Keratinocyte (primary cell): Measurements from ENCODE around the gene TTF1. TPM values are rescaled to one million over a fixed set of nuclear protein-coding genes. Genes with fewer than 3 reads are reported as not detected.

ENCODE experiments used
- DNase-seq: peaks from one replicate; pipeline ENCODE4 v3.0.0-alpha.2; 2011; ENCODE audit warnings: low read depth, missing footprints, low spot score
- FAIRE-seq: peaks from 2 replicates; lab custom pipeline; 2011; peaks lifted over from hg19 to GRCh38; lab: Jason Lieb, UNC
- H2AFZ ChIP-seq: 2 replicates; pipeline ENCODE4 v1.6.0; 2012; ENCODE audit warnings: low read length, control low read depth, inconsistent platforms; ENCODE audit not compliant: control insufficient read depth
- H3K27ac ChIP-seq: 2 replicates; pipeline ENCODE4 v1.5.1; 2011; ENCODE audit warnings: low read length; ENCODE audit not compliant: control insufficient read depth, insufficient read depth
- H3K27me3 ChIP-seq: 3 replicates; pipeline ENCODE4 v1.6.0; 2011; ENCODE audit warnings: low read length; ENCODE audit not compliant: control insufficient read depth, insufficient read depth; ENCODE audit errors: extremely low read depth
- H3K36me3 ChIP-seq, 2 experiments: 2 replicates in 1 of 2; 3 replicates in 1 of 2; pipeline ENCODE4 v1.5.1; 2011; ENCODE audit warnings: low read length in 2 of 2, mild to moderate bottlenecking in 1 of 2; ENCODE audit not compliant: control insufficient read depth in 2 of 2, insufficient read depth in 2 of 2; ENCODE audit errors: extremely low read depth in 1 of 2
- H3K4me1 ChIP-seq: 3 replicates; pipeline ENCODE4 v1.5.1; 2011; ENCODE audit warnings: low read length; ENCODE audit not compliant: control insufficient read depth, insufficient read depth; ENCODE audit errors: extremely low read depth
- H3K4me2 ChIP-seq: 3 replicates; pipeline ENCODE4 v1.6.0; 2011; ENCODE audit warnings: low read depth, low read length; ENCODE audit not compliant: control insufficient read depth, insufficient read depth; ENCODE audit errors: extremely low read depth
- H3K4me3 ChIP-seq, 3 experiments: fragments of 200-600 bp in 1 of 3; sonication (generic) in 1 of 3; 2 replicates in 2 of 3; 3 replicates in 1 of 3; pipeline ENCODE4 v1.5.1; 2011 to 2016; ENCODE audit warnings: low read length in 3 of 3, mild to moderate bottlenecking in 3 of 3, control low read depth in 2 of 3, inconsistent platforms in 1 of 3, low read depth in 1 of 3, mixed read lengths in 1 of 3, mixed run types in 1 of 3, moderate library complexity in 1 of 3; ENCODE audit not compliant: control insufficient read depth in 2 of 3, insufficient read depth in 2 of 3; ENCODE audit errors: extremely low read depth in 1 of 3
- H3K79me2 ChIP-seq: 2 replicates; pipeline ENCODE4 v1.6.0; 2012; ENCODE audit warnings: low read length; ENCODE audit not compliant: control insufficient read depth, insufficient read depth
- H3K9ac ChIP-seq: 3 replicates; pipeline ENCODE4 v1.6.0; 2011; ENCODE audit warnings: low read length; ENCODE audit not compliant: control insufficient read depth, insufficient read depth; ENCODE audit errors: extremely low read depth
- H3K9me1 ChIP-seq: 3 replicates; pipeline ENCODE4 v1.6.0; 2011; ENCODE audit warnings: low read length; ENCODE audit not compliant: control insufficient read depth, insufficient read depth; ENCODE audit errors: extremely low read depth
- H3K9me3 ChIP-seq: 2 replicates; pipeline ENCODE4 v1.5.1; 2012; ENCODE audit warnings: low read depth, low read length; ENCODE audit not compliant: control insufficient read depth
- H4K20me1 ChIP-seq: 3 replicates; pipeline ENCODE4 v1.6.0; 2011; ENCODE audit warnings: low read length; ENCODE audit not compliant: control insufficient read depth, insufficient read depth; ENCODE audit errors: extremely low read depth
- CTCF ChIP-seq, 3 experiments: IDR thresholded peaks in 1 of 3; conservative IDR thresholded peaks in 1 of 3; optimal IDR thresholded peaks in 1 of 3; 2 replicates in 2 of 3; 3 replicates in 1 of 3; pipeline versions ENCODE3 to v1.5.1; 2011; ENCODE audit warnings: low read length in 3 of 3, mild to moderate bottlenecking in 3 of 3, moderate library complexity in 2 of 3, control low read depth in 1 of 3, inconsistent platforms in 1 of 3; ENCODE audit not compliant: insufficient read depth in 2 of 3; ENCODE audit errors: extremely low read depth in 1 of 3
- EZH2 ChIP-seq: IDR thresholded peaks from one replicate; pipeline ENCODE4 v1.6.1; 2012; ENCODE audit warnings: inconsistent platforms, mild to moderate bottlenecking, low read length, moderate library complexity
- dilution Hi-C: fragments of 300-500 bp; cut with MboI; formaldehyde crosslinking; loops from one replicate; pipeline ENCODE4 v1.7.0; 2020; ENCODE audit warnings: low sequenced_read_pairs; ENCODE audit not compliant: extremely low pct_ligation_motif_present
- polyA plus RNA-seq, 5 experiments: library from polyadenylated mRNA; depleted of rRNA in 3 of 5; stranded (reverse) in 3 of 5; stranded (forward) in 1 of 5; unstranded in 1 of 5; fragments of >200 nt; gene quantifications; 1 replicate in 1 of 5; 2 replicates in 3 of 5; 3 replicates in 1 of 5; pipeline versions ENCODE4 v1.2.1 to v1.2.3, GENCODE V29; 2011 to 2012; ENCODE audit warnings: missing spikeins in 2 of 5, low read depth in 1 of 5, low replicate concordance in 1 of 5
- small RNA-seq, 3 experiments: library from RNA; depleted of rRNA; stranded (forward); fragments of <200 nt; gene quantifications; one replicate each; pipeline ENCODE3, GENCODE V24; 2012; ENCODE audit warnings: low read depth in 3 of 3, low replicate concordance in 1 of 3; ENCODE audit not compliant: insufficient read length in 3 of 3

Gene TTF1
- polyA plus RNA-seq, 1 donor (not counting 4 experiments of a cell fraction or from before 2014, with no cell fraction given): 7.2 TPM

GRCh38 chr9:132327537-132327936, 79.1 kb downstream of the TTF1 start:
- no peak for FAIRE-seq
- Histone ChIP-seq H3K36me3 (peaks cover 7 to 62% of the 10 kb centered on the region in 2 experiments), H4K20me1 (peaks cover 5% of the 10 kb centered on the region), H3K9ac (no peak overlapping the region), H3K9me3 (no peaks in the 10 kb centered on the region), H3K4me1 (no peaks in the 10 kb centered on the region), H2AFZ (no peak overlapping the region), H3K4me2 (no peak overlapping the region), H3K27ac (no peak overlapping the region), H3K27me3 (no peaks in the 10 kb centered on the region), H3K4me3 (no peak overlapping the region), H3K79me2 (peaks cover 7% of the 10 kb centered on the region), H3K9me1 (peaks cover 2% of the 10 kb centered on the region)
- no peak for DNase-seq
- no peak for TF ChIP-seq CTCF (optimal IDR thresholded peaks at IDR 0.05 in 1 of 3, IDR thresholded peaks at IDR 0.05 in 1 of 3, conservative IDR thresholded peaks at IDR 0.05 in 1 of 3; ENCODE audit: extremely low read depth in 1 of 3, insufficient read depth in 2 of 3, low read length in 3 of 3)
- TF ChIP-seq EZH2: no peak
- dilution Hi-C loops: no loop called here

Small RNA genes lying within 50 kb of the gene (small RNA-seq; reads per million reads assigned to genes)
- gene RNU5D-2P: 0 reads per million in 3 experiments

Other genes starting within 250 kb of the TTF1 start
- 0.05 to 0.17 TPM (median 0.06 TPM) in 3 replicates for gene NTNG2, start 244.8 kb downstream of the TTF1 start, polyA plus RNA-seq
- 16.6 to 23.8 TPM (median 19.7 TPM) in 3 replicates for gene SETX, start 51.9 kb downstream of the TTF1 start, polyA plus RNA-seq
- gene CFAP77, start 3.4 kb upstream of the TTF1 start, polyA plus RNA-seq: not detected in 3 replicates
- gene BARHL1, start 175.8 kb upstream of the TTF1 start, polyA plus RNA-seq: not detected in 3 replicates